Activated CD8-positive, alpha-beta memory T cell treated with anti-CD3 and anti-CD28 coated beads, Interleukin-2, amount 50 U/mL, for 1 hour (primary cell): ENCODE results near the gene ARMH1.
"Not testable (repeated sequence)": the region's sequence is repeated elsewhere in the genome, so short reads cannot be mapped to it uniquely, and the experiment has no call there.

ENCODE experiments used
- DNase-seq: peaks from one replicate; pipeline ENCODE4 v3.0.0-alpha.2; 2020; ENCODE audit errors: extremely low read depth

ARMH1 gene

GRCh38 chr1:44723496-44724295 lies 49.2 kb downstream of the ARMH1 start:
- DNase-seq: no peak

- no peak for DNase-seq
Observed at GRCh38 chr1:44724296-44724954, 49.9 kb downstream of the ARMH1 start.

- DNase-seq: no peak
Observed at GRCh38 chr1:44724955-44725698, 50.6 kb downstream of the ARMH1 start.

GRCh38 chr1:44730741-44731512 lies 56.4 kb downstream of the ARMH1 start, which contains the start of gene RNU5D-1:
Gene RNU5D-1, minus strand, starts transcription at chr1:44731170.
- peak; percentile 86 for DNase-seq

- DNase-seq: no peak
Observed at GRCh38 chr1:44733365-44733764, 58.9 kb downstream of the ARMH1 start.

GRCh38 chr1:44733784-44734183 lies 59.3 kb downstream of the ARMH1 start:
- no peak for DNase-seq

GRCh38 chr1:44735992-44736391 lies 61.5 kb downstream of the ARMH1 start:
- DNase-seq: no peak

GRCh38 chr1:44738953-44739306 lies 64.4 kb downstream of the ARMH1 start:
- not testable (repeated sequence) for DNase-seq

GRCh38 chr1:44739307-44740178 lies 65.0 kb downstream of the ARMH1 start, which contains the start of gene KIF2C:
Gene KIF2C, plus strand, starts transcription at chr1:44739837. Its CDS starts 96 bp downstream, at chr1:44739933.
- DNase-seq: peak; percentile 86

GRCh38 chr1:44740179-44740617 lies 65.7 kb downstream of the ARMH1 start:
- DNase-seq: no peak

GRCh38 chr1:44743211-44743610 lies 68.7 kb downstream of the ARMH1 start:
- no peak for DNase-seq

- no peak for DNase-seq
Observed at GRCh38 chr1:44747878-44748277, 73.4 kb downstream of the ARMH1 start.

GRCh38 chr1:44757420-44757819 lies 82.9 kb downstream of the ARMH1 start:
- DNase-seq: no peak

- no peak for DNase-seq
Observed at GRCh38 chr1:44759077-44759476, 84.6 kb downstream of the ARMH1 start.

GRCh38 chr1:44760876-44761275 lies 86.4 kb downstream of the ARMH1 start:
- no peak for DNase-seq

GRCh38 chr1:44766421-44766820 lies 91.9 kb downstream of the ARMH1 start:
- not testable (repeated sequence) for DNase-seq
